Testis (tissue), 2 donors: ENCODE results near the gene CAPZB.

Experiments used
- CTCF ChIP-seq, 3 experiments: fragments of 450-650 bp in 2 of 3; fragments of 200-600 bp in 1 of 3; sonication (generic) in 1 of 3; IDR thresholded peaks; one replicate each; pipeline ENCODE4 v1.5.1; 2016 to 2019; ENCODE audit warnings: antibody characterized with exemption in 3 of 3, mild to moderate bottlenecking in 2 of 3, moderate library complexity in 1 of 3
- POLR2A ChIP-seq: fragments of 450-650 bp; IDR thresholded peaks from one replicate; pipeline ENCODE4 v1.6.1; 2017; ENCODE audit warnings: antibody characterized with exemption, mild to moderate bottlenecking, moderate library complexity

GRCh38 chr1:19368964-19369363 is 116.4 kb downstream of the CAPZB start:
- no peak for TF ChIP-seq CTCF (IDR thresholded peaks at IDR 0.05)
- no peak for TF ChIP-seq POLR2A
